ENCODE measurements around the gene SNAI3. TPM values are rescaled to one million over a fixed set of nuclear protein-coding genes. Genes with fewer than 3 reads are reported as not detected.

SNAI3 gene
- 0.09 TPM in 1 of 2 replicates, not detected in the other for total RNA-seq

- DNase-seq = peak; percentile 61
These were observed at the start of gene SNAI3 for GRCh38 chr16:88686439-88687253. TSS of gene SNAI3 (minus strand) at chr16:88686507. CDS start at chr16:88686406, 101 bp downstream.

DNA sequence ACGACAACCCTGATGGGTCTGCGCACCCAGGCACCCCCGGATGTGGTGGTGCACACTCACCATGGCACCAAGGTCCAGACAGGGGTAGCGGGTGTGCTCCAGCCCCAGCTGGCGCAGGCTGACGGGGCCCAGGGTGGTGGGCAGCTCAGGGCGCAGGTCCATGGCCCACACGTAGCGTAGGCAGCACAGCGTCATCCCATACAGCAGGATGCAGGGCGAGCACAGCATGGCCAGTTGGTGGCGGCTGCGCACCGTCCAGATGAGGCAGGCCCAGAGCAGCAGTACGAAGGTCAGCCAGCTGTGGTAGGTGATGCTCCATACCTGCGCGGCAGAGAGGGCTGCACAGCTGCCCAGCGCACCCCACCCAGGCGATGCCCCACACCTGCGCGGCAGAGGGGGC, 49.8 kb upstream of the SNAI3 start:
- no peak for DNase-seq

- no peak for DNase-seq
These were observed 49.3 kb upstream of the SNAI3 start for GRCh38 chr16:88735616-88736015.

GRCh38 chr16:88735121-88735520, 48.8 kb upstream of the SNAI3 start:
- no peak for DNase-seq

DNA sequence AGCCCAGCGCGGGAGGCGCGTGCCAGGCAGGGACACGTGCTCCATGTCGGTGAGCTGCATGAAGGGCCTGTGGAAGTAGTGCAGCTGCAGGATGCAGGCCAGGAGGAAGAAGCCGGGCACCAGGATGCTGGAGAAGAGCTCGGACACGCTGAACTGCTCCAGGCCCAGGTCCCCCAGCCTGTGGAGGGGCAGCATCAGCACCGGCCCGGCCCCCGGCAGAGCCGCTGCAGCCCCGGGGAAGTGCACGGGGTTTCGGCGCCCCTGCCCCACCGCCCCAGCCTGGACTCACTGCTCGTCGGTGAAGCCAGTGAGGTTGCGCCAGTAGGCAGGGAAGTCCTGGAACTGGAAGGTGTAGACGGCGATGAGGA, 48.0 kb upstream of the SNAI3 start:
- no peak for DNase-seq

DNA sequence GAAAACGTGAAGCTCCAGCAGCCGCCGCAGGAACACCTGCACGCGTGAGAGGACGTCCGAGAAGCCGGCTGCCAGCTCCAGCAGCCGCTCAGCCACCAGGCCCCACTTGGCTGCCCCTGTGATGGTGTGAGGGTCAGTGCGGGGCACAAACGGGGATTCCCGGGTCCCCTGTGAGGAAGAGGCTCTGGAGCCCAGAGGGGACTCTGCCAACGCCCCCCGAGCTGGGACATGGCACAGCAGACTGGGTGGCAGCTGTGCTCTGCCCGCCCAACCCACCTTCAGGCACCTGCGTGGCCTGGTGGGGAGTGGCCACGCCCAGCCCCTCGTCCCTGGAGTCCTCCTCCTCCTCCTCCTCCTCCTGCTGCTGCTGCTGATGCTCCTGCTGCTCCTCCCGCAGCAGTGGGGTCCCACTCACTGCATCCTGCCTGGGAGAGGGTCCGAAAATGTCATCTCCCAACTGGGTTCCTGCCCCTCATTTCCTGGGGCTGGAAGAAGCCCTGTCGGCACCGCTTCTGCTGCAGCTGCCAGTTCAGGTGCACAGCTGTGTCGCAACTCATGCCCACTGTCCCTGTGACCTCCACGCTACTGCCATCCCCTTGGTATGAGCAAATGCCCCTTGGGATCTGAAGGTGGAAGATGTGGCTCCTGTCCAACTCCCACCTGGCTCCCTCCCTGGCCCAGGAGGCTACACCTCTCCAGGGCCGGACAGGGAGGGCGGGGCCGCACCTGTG, 47.5 kb upstream of the SNAI3 start:
- no peak for DNase-seq

- no peak for DNase-seq
These were observed 46.6 kb upstream of the SNAI3 start for GRCh38 chr16:88732961-88733294.

- DNase-seq = no peak
These were observed 46.1 kb upstream of the SNAI3 start for GRCh38 chr16:88732172-88732960.

- no peak for DNase-seq
These were observed 45.4 kb upstream of the SNAI3 start for GRCh38 chr16:88731699-88732098.

GRCh38 chr16:88730632-88731607, 44.6 kb upstream of the SNAI3 start:
- DNase-seq = no peak

- DNase-seq = no peak
These were observed 41.6 kb upstream of the SNAI3 start for GRCh38 chr16:88727871-88728270.

DNA sequence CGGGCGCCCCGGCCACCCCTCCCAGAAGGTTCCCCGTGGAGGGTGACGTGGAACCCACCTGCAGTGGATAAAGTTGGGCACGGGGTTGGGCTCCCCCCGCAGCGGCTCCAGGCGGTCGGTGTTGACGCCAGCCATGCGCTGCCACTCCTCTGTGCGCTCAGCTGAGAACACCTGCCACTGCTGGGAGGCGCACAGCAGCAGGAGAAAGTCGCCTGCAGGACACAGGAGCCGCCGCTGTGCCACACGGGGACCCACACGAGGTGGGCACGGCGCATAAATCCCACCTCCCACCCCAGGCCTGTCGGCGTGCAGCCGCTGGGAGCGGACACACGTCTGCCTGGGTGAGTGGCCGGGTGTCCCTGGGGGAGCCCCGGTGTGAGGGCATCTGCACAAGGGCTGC, 40.7 kb upstream of the SNAI3 start:
- DNase-seq = no peak

- no peak for DNase-seq
These were observed 40.1 kb upstream of the SNAI3 start for GRCh38 chr16:88726408-88726749.

DNA sequence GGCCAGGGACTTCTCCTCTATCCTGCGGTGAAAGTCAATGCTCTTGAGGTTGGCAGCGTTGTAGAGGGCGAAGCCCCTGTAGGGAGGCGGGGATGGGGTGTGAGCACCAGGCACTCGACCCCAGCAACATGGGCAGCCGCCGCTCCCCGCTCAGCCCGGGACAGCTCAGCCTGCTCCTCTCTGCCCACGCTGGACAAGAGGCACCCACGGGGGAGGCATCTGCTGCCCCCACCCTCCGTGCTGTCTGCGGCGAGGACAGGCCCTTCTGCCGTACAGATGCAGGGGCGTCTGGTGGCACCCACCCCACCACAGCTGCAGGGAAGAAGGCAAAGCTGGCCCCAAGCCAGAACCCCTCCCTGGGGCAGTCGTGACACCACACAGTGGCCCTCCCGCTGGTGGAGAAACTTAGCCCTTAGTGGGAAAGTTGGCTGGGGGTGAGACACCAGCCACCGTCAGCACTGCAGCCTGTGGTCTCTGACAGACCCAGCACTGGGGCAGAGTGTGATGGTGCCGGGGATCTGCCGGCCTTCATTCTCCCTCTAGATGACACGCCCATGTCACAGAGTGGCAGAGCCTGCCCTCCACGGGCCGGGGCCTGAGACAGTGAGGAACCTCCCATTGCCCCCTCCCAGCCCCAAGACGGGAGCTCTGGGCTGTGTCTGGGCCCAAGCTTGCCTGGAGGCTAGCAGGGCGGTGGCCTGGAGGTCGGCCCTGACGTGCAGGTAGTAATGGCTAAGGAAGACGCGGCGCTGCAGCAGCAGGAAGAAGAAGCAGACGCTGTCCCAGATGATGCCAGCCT, 39.5 kb upstream of the SNAI3 start:
- DNase-seq = no peak

DNA sequence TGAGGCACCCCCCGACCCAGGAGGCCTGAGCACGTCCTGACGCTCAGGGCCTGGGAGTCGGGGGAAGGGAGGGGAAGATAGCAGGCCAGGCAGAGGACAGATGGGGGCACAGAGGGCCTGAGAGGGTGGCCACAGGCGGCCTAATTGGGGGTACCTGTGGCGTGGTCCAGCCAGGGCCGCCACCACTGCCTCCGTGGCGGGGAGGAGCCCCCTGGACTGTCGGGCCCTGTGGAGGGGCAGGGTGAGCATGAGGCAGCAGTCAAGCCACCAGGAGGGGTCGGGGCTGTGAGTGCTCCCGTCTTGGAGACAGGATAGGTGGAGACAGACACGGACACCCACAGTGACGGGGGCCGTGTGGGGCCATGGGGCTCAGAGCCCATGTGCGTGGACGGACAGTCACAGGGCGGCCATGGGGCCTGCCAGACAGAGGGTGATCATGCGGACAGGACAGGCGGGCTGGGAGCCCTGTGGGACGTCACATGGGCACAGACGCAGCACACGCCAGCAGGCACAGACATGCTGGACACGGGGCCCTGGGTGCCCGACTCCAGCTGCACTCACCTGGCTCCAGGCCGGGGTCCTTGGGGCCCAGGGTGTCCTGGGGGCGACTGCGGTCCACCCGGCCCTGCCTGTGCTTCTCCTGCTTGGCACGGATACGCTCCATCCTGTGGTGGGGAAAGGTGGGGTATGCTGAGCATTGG, 38.7 kb upstream of the SNAI3 start:
- DNase-seq = no peak

- no peak for DNase-seq
These were observed 37.6 kb upstream of the SNAI3 start for GRCh38 chr16:88723911-88724310.

DNA sequence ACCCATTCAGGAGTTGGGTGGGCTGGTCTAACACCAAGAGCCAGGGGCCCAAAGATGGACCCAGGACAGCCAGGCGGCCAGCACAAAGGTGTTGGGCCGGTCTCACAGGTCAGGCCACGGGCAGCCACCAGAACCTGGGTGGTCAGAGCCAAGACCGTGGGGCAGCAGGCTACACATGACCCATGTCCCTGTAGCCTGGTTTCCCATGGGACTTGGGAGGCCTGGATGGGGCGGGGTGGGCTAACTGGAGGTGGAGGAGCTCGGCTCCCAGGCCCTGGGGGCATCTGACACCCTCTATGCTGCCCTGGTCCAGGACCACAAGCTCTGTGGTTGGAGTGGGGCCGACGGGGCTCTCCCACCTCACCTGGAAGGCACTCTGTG, 37.2 kb upstream of the SNAI3 start:
- no peak for DNase-seq

DNA sequence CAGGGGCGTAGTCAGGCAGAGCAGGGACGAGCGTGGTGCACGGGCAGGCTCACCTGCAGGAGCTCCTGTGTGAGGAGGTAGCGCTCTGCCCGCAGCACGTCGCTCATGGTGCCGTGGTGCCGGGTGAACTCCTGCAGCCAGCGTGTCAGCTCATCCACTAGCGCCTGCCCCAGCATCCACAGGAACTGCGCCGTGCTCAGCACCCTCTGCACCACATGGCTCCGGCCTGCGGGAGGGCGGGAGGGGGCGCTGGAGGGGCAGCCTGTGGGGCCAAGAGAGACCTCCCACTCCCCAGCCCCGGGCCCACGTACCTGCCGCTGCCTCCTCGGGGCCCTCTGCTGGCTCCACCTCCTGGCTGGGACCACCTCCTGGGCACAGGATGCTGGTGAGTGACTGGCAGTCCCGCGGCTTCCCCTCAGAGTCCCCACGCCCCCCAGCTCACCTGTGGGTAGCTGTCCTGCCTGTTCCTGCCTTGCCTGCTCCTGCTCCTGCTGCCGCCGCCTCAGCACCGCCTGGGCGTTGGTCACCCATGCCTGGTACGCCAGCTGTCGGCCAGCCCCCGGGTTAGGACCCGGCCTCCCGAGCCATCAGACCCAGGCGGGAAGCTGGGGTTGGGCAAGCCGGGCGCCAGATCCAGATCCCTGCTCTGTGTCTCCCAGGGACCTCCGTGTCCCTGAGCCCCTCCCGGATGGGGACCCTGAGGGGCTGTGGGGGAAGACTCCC, 36.6 kb upstream of the SNAI3 start:
- DNase-seq = no peak

- DNase-seq = no peak
These were observed 35.8 kb upstream of the SNAI3 start for GRCh38 chr16:88721815-88722755.

Data from dermis blood vessel endothelial cell (primary cell).